ENCODE results near the gene NELFE.
"Not testable (repeated sequence)": the region's sequence is repeated elsewhere in the genome, so short reads cannot be mapped to it uniquely, and the experiment has no call there.

The NELFE gene

GRCh38 chr6:31933537-31933936, 25.2 kb downstream of the NELFE start:
- TF ChIP-seq CTCF (conservative IDR thresholded peaks at IDR 0.05) (no peak), ZFX (IDR thresholded peaks at IDR 0.05) (no peak)

GRCh38 chr6:31932137-31932536, 26.6 kb downstream of the NELFE start:
- H3K27ac ChIP-seq, result not testable (repeated sequence)

More at GRCh38 chr6:31933537-31933936, 25.2 kb downstream of the NELFE start:
- no peak overlapping the region for H3K27ac ChIP-seq

DNA sequence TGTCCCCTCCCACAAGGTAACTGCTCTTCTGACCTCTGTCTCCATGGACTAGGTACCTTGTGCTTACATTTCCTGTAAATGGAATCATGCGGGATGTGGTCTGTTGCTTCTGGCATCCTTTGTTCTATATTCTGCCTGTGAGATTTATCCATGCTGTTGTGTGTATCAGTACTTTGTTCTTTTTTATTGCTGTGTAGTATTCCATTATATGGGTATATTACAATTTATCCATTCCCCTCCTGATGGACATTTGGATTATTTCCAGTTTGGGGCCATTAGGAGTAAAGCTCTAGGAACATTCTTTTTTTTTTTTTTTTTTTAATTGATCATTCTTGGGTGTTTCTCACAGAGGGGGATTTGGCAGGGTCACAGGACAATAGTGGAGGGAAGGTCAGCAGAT, 27.8 kb downstream of the NELFE start:
- no peak overlapping the region for H3K27ac ChIP-seq
- TF ChIP-seq ZFX (IDR thresholded peaks at IDR 0.05), result no peak

DNA sequence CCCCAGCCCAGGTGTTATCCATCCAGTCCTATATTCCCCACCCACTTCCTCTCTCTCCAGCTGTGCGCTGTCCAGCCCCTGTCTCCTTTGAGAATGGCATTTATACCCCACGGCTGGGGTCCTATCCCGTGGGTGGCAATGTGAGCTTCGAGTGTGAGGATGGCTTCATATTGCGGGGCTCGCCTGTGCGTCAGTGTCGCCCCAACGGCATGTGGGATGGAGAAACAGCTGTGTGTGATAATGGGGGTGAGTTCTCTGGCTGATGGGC, 30.2 kb downstream of the NELFE start:
- TF ChIP-seq ZFX (IDR thresholded peaks at IDR 0.05), result no peak
- H3K27ac ChIP-seq, result no peak overlapping the region

DNA sequence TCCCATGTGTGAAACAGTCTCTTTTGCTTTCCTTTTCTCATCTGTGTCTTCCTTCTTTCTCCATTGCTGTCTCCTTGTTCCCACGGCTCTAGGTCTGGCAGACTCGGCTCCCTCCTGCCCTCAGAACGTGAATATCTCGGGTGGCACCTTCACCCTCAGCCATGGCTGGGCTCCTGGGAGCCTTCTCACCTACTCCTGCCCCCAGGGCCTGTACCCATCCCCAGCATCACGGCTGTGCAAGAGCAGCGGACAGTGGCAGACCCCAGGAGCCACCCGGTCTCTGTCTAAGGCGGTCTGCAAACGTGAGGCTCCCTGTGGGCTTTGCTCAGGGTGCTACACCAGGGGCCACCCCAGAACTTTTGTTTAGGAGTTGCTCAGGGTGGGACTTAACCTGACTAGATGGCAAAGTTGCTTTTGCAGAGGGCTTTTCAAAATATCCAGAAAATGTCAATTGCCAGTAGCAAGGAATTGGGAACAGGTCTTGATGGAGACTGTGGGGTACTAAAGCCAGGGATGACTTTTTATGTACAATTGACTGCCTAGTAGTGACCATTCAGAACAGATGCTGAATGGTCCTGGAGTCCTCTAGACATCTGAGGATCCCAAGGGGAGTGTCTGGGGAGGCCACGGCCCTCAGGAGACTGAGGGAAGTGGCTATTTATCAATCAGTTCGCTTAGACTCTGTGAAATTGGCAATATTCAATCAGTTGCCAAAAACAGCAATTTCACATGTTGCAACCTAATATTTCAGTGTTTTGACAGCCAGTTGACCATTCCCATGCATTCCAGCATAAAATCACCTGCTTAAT, 30.7 kb downstream of the NELFE start:
- no peak for TF ChIP-seq CTCF (conservative IDR thresholded peaks at IDR 0.05)
- no peak for TF ChIP-seq ZFX (IDR thresholded peaks at IDR 0.05)
- H3K27ac ChIP-seq, result no peak overlapping the region

DNA sequence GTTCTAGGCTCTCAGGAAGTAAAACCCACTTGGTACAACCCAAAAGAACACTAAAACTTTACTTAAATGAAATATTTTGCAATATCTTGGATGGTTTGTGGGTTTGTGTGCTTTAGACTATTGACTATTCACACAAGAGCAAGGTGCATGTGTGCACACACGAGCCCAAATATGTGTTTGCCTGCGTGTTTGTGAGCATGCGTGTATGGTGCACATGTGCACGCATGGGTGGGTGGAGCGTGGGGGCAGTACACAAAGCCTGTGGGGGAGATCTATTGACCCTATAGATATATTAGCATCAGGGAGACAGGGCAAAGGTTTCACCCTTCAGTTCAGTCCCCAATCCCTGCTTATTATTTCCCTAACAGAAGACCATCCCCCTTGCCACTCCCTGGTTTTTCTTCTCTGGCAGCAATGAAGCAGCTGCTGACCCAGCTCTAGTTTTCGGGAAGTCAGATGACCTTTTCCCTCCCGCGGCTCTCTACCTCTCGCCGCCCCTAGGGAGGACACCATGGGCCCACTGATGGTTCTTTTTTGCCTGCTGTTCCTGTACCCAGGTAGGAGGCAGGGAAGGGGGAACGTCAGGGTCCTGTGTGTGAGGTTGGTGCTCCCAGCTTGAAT, 31.4 kb downstream of the NELFE start, which contains the start of gene C2:
Gene C2 (plus strand): TSS at position 476 of the 621 bp plus-strand sequence. CDS start 36 bp downstream, at position 512.
- no peak for TF ChIP-seq CTCF (conservative IDR thresholded peaks at IDR 0.05)
- no peak for TF ChIP-seq ZFX (IDR thresholded peaks at IDR 0.05)
- no peak within 1 kb of the TSS for H3K27ac ChIP-seq

DNA sequence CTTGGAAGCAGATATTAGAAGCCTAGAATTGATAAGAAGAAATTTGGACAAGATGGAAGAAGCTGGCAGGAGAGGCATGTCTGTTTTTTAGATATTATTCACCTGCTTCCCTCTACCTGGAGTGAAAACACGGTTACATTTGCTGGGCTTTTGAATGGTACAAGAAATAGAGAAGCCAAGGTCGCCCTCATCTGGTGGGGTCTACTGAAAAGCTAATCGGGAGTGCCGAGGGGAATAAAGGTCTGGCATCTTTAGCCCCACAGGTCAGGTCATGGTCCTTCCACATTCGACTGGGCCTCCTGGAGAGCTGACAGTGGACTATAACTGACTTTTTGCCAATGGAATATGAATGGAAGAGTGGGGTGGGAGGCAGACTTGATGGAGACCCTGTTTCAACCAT, 35.8 kb downstream of the NELFE start:
- no peak for TF ChIP-seq ZFX (IDR thresholded peaks at IDR 0.05)
- TF ChIP-seq CTCF (conservative IDR thresholded peaks at IDR 0.05), result no peak
- H3K27ac ChIP-seq, result no peak overlapping the region

GRCh38 chr6:31920811-31921210, 38.0 kb downstream of the NELFE start:
- H3K27ac ChIP-seq, result peak overlapping the region; percentile 75
- no peak for TF ChIP-seq CTCF (conservative IDR thresholded peaks at IDR 0.05)
- no peak for TF ChIP-seq ZFX (IDR thresholded peaks at IDR 0.05)

Data from C4-2B (cell line).